GM12873 (cell line): ENCODE measurements around the gene DUSP9.
A peak's percentile ranks its signal among the peaks of the same experiment; 100 is the strongest.

Experiments used
- CTCF ChIP-seq: IDR thresholded peaks from 2 replicates; pipeline ENCODE4 v1.5.1; 2012; ENCODE audit warnings: low read depth, mild to moderate bottlenecking, moderate library complexity, low read length, control low read depth; ENCODE audit not compliant: insufficient read depth; ENCODE audit errors: missing control alignments

DUSP9 gene

GRCh38 chrX:153602601-153603000 is 44.4 kb upstream of the DUSP9 start:
- TF ChIP-seq CTCF, result no peak

- no peak for TF ChIP-seq CTCF
These were observed 43.8 kb upstream of the DUSP9 start for GRCh38 chrX:153603131-153603656.

GRCh38 chrX:153606503-153606902 is 40.5 kb upstream of the DUSP9 start:
- TF ChIP-seq CTCF, result no peak

GRCh38 chrX:153608376-153608775 is 38.6 kb upstream of the DUSP9 start:
- TF ChIP-seq CTCF, result no peak

- TF ChIP-seq CTCF, result no peak
These were observed 38.2 kb upstream of the DUSP9 start for GRCh38 chrX:153608806-153609205.

- TF ChIP-seq CTCF, result peak; percentile 81
These were observed 36.8 kb upstream of the DUSP9 start for GRCh38 chrX:153609917-153610835.

GRCh38 chrX:153610836-153611213 is 36.2 kb upstream of the DUSP9 start:
- TF ChIP-seq CTCF, result no peak
